KBM-7 (cell line): Measurements from ENCODE around the gene SLC24A3.
A peak's percentile ranks its signal among the peaks of the same experiment; 100 is the strongest.
"Not testable (repeated sequence)": the region's sequence is repeated elsewhere in the genome, so short reads cannot be mapped to it uniquely, and the experiment has no call there.

Experiments
- DNase-seq: peaks from one replicate; pipeline ENCODE4 v3.0.0-alpha.2; 2015
- in situ Hi-C: fragments of 300-500 bp; cut with MboI; formaldehyde crosslinking; loops from 2 replicates; pipeline ENCODE4 v1.14.3; 2020; ENCODE audit warnings: low sequenced_read_pairs, low pct_unique_long_range_greater_than_20kb, mixed read lengths

Gene SLC24A3

DNA sequence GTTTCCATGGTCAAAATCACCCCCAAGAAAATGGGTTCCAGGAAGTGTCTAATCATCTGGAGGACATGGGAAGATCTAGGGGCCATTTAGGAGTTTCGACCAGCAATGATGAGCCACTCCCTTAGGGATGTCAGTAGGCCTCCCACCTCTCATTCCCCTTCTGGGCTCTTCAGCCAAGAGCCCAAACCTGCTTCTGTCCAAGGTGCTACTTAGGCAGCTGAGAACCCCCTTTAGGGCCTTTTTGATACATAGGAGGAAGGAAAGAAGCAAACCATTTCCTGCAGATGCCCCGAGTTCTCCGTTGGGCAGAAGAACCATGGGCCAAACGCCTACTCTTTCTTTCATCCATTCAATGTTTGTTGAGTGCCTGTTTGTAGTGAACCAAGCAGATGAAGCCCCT is 404.2 kb downstream of the SLC24A3 start:
- no peak for DNase-seq

DNA sequence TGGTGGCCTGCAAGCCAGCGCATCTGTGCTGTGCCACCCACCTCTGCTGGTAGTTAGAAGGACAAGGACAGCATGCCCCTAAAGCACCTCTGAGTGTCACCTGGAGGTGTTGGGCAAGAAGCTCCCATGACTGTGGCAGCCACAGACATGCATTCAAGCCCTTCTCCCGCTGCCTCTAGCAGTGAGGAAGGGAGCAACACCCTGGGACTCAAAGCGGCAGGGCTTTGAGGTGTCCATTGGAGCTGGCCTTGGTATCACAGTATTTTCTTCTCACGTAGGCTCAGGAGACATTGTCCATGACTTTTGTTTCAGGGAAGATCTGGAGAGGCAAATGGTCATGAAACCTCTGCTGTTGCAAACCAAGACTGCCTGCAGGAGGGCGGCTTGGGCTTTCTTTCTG is 404.8 kb downstream of the SLC24A3 start:
- DNase-seq = no peak
- in situ Hi-C loops = no loop called here

More for the DNA sequence above, 404.2 kb downstream of the SLC24A3 start:
- in situ Hi-C loops = no loop called here

DNA sequence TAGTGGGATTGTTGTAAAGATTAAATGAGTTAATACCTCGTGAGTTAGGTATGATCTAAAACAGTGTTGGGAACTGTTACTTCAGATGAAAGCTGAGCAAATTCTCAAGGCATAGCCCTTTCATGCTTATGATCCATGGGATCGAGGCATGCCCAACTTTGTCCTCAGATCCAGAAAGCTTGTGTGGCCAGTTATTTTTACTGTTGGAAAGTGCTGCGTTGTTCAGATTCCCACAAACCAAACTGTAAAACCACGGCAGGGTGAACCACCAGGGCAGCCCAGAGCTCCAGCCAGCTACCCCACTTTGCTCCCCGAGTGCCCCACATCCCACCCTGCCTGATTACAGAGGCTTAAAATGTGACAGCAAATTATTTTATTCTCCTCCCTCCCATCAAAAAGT is 406.3 kb downstream of the SLC24A3 start:
- no peak for DNase-seq
- in situ Hi-C loops = no loop called here

DNA sequence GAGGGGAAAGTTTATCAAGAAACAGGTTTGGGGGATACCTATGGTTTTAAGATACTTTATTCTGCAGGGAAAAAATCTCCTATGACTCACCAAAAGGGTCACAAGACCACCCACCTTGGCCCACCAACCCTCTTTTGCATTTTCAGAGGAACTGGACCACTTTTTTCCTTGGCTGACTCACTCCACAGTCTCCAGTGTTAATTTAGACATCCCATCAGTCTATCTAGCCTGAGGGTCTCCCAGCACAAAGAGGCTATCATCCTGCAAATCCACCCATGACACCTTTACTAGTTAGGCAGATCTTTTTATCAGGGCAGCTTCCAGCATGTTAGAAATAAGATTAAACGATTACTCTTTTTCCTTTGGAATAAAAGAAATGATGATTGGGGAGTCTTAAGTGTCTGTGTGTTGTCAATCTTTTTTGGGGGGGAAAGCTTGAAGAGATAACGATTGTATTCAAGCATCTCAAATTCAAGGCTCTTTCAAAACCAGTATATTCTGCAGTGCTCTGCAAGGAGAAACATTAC is 407.5 kb downstream of the SLC24A3 start:
- in situ Hi-C loops = no loop called here
- no peak for DNase-seq

DNA sequence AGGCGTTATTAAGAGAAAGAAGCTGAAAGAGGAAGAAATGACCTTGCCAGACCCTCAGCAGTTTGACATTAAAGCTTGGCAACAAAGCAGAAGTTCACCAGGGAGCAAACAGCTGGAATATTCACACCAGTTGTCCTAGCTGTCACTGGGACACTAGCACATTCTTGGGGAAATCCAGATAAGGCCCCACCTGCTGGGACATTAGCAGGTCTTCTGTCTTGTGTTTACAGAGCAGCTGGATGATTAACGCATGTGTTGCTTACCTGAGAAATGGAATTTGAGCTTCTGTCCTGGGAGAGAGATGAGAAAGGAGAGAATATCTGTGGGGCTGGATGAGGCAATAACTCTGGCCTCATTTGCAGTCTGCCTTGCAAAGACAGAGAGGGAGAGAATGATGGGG is 408.0 kb downstream of the SLC24A3 start:
- in situ Hi-C loops = no loop called here
- no peak for DNase-seq

DNA sequence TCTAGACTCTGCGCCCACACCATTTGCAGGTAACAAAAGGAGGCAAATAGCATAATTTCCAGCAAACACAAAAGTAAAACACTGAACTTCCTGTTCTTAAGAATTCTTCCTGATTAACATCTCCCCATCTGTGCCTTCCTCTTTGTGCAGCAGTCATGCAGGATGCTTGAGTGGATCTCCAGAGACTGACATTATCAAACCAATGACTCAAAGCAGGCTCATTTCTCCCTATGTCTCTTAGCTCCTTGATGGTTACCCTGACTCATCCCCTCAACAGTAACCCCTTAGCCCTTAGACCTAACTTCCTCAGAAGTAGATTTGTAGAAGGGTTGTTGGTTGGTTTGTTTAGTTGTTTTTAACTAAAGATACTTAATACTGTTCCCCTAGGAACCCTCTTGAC is 408.6 kb downstream of the SLC24A3 start:
- DNase-seq = no peak
- in situ Hi-C loops = no loop called here

DNA sequence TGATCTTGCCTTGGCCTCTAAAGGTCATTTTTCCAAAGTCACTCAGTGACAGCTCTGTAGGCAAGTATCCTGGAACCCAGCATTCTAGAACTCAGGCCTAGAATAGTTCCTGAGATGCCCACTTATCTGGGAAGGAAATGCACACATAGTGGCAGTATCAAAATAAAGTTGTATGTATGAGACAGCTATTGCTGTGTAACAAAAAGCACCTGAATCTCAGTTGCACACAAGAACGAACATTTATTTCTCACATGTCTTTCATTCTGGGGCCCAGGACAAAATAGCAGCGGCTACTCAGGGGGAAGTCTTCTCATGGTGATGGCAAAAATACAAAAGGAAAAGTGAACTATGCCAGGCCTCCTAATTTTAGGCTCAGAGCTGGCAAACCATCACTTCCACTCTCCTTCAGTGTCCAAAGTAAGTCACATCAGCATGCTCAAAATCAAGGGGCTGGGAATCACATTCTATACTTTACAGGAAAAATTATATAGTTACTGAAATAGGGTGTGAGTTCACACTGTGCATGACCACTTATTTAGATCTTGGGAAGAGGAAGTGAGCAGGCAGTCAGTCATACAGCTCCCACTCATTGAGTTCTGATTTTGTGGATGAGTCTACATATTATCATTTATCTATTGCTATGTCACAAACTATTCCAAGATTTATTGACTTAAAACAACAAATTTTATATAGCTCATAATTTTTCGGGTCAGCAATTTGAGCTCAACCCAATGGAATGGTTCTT is 412.0 kb downstream of the SLC24A3 start:
- in situ Hi-C loops = no loop called here
- DNase-seq = no peak

DNA sequence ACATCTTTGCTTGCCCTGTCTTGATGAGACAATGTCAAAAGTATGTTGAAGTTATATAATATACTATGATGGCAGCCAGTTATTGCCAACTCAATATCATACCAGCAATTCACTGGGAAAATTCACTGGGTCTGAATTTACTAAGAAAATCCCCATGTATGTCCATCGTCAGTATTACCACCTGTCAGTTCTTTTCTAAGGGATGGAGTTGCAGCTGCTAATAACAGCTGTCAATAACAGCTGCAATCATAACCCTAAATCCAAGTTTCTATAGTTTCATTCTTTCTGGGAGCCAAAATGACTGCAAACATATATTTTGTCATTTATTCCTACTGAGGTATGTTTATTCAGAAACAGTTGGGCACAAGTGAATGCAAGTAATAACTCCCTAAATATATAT is 413.0 kb downstream of the SLC24A3 start:
- DNase-seq = no peak
- in situ Hi-C loops = no loop called here

DNA sequence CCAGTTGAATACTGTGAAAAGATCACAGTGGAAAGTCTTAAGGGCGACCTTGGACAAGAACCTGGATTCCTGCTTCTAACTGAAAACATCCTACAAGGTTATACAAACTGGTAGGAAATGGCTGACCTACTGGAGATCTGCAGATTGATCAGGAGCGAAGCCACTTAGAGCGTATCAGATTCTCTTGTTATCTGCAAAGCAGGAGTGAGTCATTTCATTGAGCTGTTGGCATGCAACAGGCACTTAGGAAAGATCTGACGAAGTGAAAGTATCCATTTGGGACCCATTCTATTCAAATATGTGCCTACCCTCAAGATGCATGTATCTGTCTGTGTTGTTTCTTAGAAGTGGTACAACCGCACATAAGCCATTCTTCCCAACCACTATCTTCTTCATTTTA is 414.5 kb downstream of the SLC24A3 start:
- in situ Hi-C loops = no loop called here
- DNase-seq = no peak

DNA sequence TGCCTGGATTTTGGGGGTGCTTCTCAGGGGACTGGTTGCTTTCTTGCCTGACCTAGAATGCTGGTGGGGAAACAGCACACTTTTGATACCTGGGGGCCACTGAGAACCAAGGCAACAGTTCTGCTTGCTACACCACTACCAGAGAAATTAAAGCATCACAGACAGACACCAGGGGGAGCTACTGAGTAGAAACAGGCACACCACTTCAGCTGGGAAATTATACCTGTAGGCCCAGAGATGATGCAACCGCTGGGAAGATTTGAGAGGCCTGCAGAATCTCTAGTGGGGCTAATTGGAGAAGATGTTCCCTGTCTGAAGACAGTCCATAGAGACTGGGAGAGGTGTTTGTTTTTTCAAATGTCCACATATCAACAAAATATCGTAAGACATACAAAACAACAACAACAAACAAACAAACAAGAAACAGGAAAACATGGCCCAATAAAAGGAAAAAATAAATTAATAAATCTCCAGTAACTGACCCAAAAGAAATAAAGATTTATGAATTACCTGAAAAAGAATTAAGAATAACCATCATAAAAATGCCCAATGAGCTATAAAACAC is 416.2 kb downstream of the SLC24A3 start:
- DNase-seq = peak; percentile 70
- in situ Hi-C loops = no loop called here

DNA sequence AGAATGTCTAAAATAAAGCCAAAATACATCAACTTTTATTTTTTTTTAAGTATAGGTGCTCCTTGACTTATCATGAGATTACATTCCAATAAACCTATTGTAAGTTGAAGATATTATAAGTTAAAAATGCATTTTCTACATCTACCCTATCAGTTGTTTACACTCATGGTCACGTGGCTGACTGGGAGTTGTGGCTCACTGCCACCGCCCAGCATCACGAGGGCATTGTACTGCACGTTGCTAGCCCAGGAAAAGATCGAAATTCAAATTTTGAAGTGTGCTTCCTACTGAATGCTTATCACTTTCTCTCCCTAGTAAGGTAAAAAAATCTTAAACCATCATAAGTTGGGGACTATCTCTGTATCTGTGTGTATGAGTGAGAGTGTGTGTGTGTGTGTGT is 419.0 kb downstream of the SLC24A3 start:
- in situ Hi-C loops = no loop called here
- no peak for DNase-seq

DNA sequence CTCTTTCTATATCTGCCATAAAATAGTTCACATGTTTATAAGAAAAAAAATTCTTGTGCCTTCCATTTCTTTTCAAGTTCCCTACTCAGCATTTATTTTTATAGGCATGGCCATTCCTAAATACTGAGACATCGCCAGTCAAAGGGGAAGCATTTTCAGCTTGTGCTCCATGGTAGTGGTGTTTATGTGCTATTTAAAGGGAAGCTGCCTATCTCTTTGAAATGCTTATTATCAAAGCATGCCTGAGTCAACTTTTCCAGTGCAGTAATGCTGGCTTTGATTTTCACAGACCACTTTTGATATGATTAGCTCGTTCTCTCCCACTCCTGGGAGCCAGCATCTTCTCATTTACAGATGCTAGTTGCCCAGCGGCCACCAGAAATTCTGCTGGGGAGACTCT is 421.5 kb downstream of the SLC24A3 start:
- in situ Hi-C loops = no loop called here
- DNase-seq = no peak

DNA sequence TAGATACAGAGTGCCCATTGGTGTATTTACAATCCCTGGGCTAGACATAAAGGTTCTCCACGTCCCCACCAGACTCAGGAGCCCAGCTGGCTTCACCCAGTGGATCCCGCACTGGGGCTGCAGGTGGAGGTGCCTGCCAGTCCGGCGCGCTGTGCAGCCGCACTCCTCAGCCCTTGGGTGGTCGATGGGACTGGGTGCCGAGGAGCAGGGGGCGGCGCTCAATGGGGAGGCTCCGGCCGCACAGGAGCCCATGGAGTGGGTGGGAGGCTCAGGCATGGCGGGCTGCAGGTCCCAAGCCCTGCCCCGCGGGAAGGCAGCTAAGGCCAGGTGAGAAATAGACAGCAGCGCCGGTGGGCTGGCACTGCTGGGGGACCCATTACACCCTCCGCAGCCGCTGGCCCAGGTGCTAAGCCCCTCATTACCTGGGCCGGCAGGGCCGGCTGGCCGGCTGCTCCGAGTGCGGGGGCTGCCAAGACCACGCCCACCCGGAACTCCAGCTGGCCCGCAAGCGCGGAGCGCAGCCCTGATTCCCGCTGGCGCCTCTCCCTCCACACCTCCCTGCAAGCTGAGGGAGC is 427.1 kb downstream of the SLC24A3 start:
- DNase-seq, in situ Hi-C loops: not testable (repeated sequence)

DNA sequence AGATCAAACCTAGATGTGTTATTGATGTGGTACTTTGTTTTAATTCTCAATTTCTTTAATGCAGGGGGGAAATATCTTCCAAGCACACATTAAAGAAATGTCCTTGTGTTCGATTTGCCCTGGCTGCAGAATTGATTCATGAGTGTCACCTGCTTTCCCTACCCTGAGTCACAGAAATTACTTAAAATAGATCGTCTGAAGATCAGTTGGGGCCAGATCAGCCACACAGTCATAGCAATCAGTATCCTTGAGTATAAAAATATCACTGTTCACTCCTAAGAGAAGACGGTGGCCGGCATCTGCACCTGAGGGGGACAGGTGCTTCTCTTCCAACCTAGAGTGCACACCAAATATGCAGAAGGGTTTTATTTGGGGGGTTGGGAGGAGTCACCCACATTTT is 430.4 kb downstream of the SLC24A3 start:
- in situ Hi-C loops = no loop called here
- DNase-seq = no peak

DNA sequence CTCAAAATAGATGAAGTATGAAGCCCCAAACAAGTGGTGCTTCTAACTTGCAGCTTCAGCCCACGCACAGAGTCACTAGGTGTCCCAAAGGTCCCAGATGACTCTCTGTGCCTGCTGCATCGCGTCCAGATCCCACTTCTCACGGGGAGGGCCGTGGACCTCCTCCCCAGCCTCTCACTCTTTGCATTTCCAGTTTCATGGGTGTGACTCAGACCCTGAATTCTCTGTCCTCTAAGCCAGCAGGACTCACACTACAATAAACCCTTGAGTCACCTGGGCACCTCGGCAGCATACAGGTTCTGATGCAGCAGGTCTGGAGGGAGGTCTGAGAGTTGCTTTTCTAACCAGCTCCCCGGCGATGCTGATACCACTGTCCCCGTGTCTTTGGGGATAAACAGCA is 431.6 kb downstream of the SLC24A3 start:
- no peak for DNase-seq
- in situ Hi-C loops = no loop called here

DNA sequence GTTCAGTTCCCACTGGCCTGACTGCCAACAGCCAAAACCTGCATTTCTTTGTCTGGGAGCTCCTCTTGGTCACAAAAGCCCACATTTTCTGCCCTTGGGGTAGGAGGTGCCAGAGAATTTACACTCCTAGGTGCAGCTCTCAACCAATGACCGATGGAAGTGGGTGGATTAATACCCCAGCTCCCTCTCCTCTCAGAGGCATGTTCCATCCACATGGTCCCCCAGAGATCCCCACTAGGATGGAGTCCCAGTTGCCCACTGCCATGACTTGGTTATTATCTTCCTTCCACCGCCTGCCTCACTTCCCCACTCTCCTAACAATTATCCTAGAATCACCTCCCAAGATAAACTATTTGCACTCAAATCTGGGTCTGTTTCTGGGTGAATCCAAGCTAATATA is 434.5 kb downstream of the SLC24A3 start:
- in situ Hi-C loops = no loop called here
- no peak for DNase-seq

DNA sequence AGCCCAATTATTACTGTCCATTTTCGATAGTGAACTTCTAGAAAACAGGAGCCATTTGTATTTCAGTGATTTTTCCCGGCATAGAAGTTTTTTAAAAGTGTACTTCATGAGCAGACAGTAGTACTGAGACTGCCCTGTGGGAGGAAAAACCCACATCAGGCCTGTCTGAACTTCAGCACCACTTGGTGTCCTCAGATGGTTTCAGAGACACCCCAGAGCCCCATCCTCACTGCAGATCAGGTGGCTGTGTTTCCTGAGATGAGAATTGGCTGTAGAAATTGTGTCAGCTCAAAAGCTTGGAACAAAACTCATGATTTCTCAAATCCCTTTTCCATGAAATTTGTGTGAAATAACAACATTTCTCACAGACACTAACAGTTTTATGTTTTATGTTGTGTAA is 435.6 kb downstream of the SLC24A3 start:
- in situ Hi-C loops = no loop called here

DNA sequence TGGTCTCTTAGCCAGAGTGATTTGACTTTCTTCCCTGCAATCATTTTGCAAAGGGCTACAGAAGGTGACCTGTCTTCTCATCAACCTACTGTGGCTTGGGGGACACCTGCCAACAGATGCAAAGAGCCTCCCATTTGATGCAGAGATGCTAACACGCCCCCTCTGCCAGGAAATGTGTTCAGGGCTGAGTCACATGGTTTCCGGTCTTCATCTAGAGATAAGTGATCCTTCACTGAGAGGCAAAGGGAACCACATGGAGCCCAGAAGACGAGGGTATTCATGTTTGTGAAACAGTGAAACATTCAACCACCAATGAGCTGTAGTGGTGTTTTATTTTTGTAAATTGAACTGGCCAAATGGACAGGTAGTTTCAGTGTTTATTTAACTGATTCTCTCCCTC is 436.6 kb downstream of the SLC24A3 start:
- DNase-seq = no peak
- in situ Hi-C loops = no loop called here

More for the DNA sequence above, 435.6 kb downstream of the SLC24A3 start:
- no peak for DNase-seq

DNA sequence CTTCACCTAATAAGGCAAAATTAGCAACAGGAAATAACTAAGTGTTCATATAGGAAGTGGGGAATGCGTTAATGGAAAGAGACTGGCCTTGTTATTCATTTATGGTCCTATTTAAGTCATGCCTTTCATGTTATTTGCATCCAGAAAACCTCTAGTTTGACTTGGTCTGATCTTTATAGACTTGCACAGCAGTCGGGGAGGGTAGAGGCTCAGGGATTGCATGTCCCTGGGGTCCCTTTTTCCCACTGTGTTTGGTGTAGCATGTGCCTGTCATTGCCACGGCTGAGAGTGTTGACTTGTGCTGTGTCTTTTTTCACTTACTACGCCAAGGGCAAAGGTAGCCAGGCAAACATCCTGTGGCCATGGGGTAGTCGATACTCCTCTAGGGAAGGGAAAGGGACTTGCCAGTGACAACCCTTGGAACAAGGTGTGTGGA is 440.2 kb downstream of the SLC24A3 start:
- DNase-seq = no peak
- in situ Hi-C loops = no loop called here

DNA sequence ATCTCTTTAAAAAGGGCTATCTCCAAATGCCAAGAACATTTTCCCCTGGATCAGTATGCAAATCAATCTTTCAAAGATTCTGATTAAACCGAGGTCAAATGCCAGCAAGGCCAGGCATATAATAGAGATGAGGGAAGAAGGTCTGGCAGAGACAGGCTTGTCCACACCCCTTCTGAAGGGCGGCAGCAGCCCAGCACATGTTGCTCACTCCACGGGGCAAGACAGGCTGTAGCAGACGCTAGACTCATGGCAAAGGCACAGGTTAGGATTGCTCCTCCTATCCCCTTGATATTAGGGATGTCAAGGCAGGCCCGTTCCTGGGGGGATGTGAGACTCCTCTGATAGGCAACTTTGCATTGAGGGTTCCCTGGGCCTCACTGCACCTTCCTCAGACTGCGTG is 440.9 kb downstream of the SLC24A3 start:
- no peak for DNase-seq
- in situ Hi-C loops = no loop called here

DNA sequence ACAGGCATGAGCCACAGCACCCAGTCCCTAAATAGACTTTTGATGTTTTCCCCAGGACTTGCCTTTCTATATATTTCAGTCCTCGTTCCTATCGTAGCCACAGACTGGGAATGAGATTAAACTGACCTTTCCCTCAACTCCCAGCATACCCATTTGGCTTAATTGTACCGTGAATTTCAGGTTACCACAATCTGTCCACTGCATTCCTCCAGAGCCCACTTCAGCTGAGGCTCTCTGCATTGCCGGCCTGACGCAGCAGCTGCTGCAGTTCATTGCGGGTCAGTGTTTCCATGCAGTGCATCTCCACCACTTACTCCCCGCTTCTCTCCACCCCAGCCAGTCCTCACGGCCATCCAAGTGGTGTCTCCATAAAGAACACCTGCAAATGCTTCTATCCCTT is 442.5 kb downstream of the SLC24A3 start:
- in situ Hi-C loops = no loop called here
- DNase-seq = no peak
